Esophagus muscularis mucosa (tissue), 4 donors: ENCODE measurements around the gene PSME3IP1. TPM values are rescaled to one million over a fixed set of nuclear protein-coding genes. Genes with fewer than 3 reads are reported as not detected.

Experiments
- DNase-seq: peaks from one replicate; pipeline ENCODE4 v3.0.0-alpha.2; 2017; ENCODE audit errors: extremely low spot score
- H3K27ac ChIP-seq, 4 donors: fragments of 200-600 bp; sonication (generic); replicated peaks in 1 of 4; 1 replicate in 3 of 4; 2 replicates in 1 of 4; pipeline ENCODE4 v1.5.1; 2016 to 2019; ENCODE audit warnings: mild to moderate bottlenecking in 1 of 4
- H3K27me3 ChIP-seq, 4 donors: fragments of 200-600 bp; sonication (generic); one replicate each; pipeline versions ENCODE4 v1.5.1 to v1.6.0; 2016 to 2019
- H3K36me3 ChIP-seq, 4 donors: fragments of 200-600 bp; sonication (generic); one replicate each; pipeline ENCODE4 v1.5.1; 2016 to 2019
- H3K4me1 ChIP-seq, 4 donors: fragments of 200-600 bp; sonication (generic); one replicate each; pipeline ENCODE4 v1.5.1; 2016 to 2019
- H3K4me3 ChIP-seq, 4 donors: fragments of 200-600 bp; sonication (generic); 1 replicate in 2 of 4; 2 replicates in 2 of 4; pipeline ENCODE4 v1.5.1; 2016 to 2019; ENCODE audit warnings: mild to moderate bottlenecking in 4 of 4, moderate library complexity in 1 of 4
- H3K9me3 ChIP-seq, 4 donors: fragments of 200-600 bp; sonication (generic); 1 replicate in 3 of 4; 2 replicates in 1 of 4; pipeline ENCODE4 v1.5.1; 2016 to 2019
- CTCF ChIP-seq, 3 experiments: fragments of 200-600 bp in 2 of 3; fragments of 450-650 bp in 1 of 3; sonication (generic) in 2 of 3; IDR thresholded peaks; one replicate each; pipeline ENCODE4 v1.5.1; 2017 to 2019; ENCODE audit warnings: antibody characterized with exemption in 3 of 3, mild to moderate bottlenecking in 2 of 3, moderate library complexity in 1 of 3
- EP300 ChIP-seq: sonication (generic); formaldehyde crosslinking; IDR thresholded peaks from one replicate; pipeline ENCODE4 v1.6.1; 2017; ENCODE audit warnings: antibody characterized with exemption
- POLR2A ChIP-seq: fragments of 450-650 bp; IDR thresholded peaks from one replicate; pipeline ENCODE4 v1.6.1; 2017; ENCODE audit warnings: antibody characterized with exemption, moderate library complexity, mild to moderate bottlenecking, low read depth
- POLR2AphosphoS5 ChIP-seq, 2 donors: sonication (generic); formaldehyde crosslinking; IDR thresholded peaks; one replicate each; pipeline ENCODE4 v1.6.1; 2017; ENCODE audit warnings: antibody characterized with exemption in 2 of 2
- WGBS: methylation state at CpG from one replicate; pipeline ENCODE4 v1.1.5; 2018; 5-methylcytosine and 5-hydroxymethylcytosine counted together
- intact Hi-C: fragments of 100-400 bp; cut with DNase I; formaldehyde crosslinking; loops from one replicate; pipeline ENCODE4 v1.15.1; 2023
- total RNA-seq, 4 donors: library from RNA; depleted of rRNA; stranded (reverse); fragments of >200 nt; gene quantifications; one replicate each; pipeline versions ENCODE4 v1.1.0 to v1.2.1, GENCODE V29; 2016

The PSME3IP1 gene
- total RNA-seq, 4 donors from 2014 or later: 47.8 to 60.7 (median 57.5) TPM

- TF ChIP-seq POLR2A: no peak
- TF ChIP-seq EP300: no peak
- TF ChIP-seq CTCF (IDR thresholded peaks at IDR 0.05): no peak
- no peak for TF ChIP-seq POLR2AphosphoS5 (IDR thresholded peaks at IDR 0.05)
- intact Hi-C loops: loop anchor here (5.0 to 10.0 kb wide), 2 partner anchors 57 to 349 kb away; partner anchors contain the start of gene CCDC102A
- DNase-seq: no peak
- H3K27ac ChIP-seq: peak overlapping the region; percentile 96 to 98 (median 97)
- H3K9me3 ChIP-seq: no peaks in the 10 kb centered on the region
- 0% methylated on average over 25 of the region's 37 CpGs for WGBS
- H3K4me1 ChIP-seq: peaks cover 24 to 48% (median 38%) of the 10 kb centered on the region in 4 donors
- no peaks in the 10 kb centered on the region for H3K36me3 ChIP-seq
- H3K4me3 ChIP-seq: peak overlapping the region; percentile 86 to 99 (median 94)
- H3K27me3 ChIP-seq: no peaks in the 10 kb centered on the region
Measured at GRCh38 chr16:57185446-57185944, 344 bp downstream of the PSME3IP1 start.

- TF ChIP-seq POLR2AphosphoS5 (IDR thresholded peaks at IDR 0.05) (no peak), EP300 (no peak), POLR2A (no peak), CTCF (IDR thresholded peaks at IDR 0.05) (no peak)
Measured at GRCh38 chr16:57184887-57185445, 873 bp downstream of the PSME3IP1 start.

GRCh38 chr16:57184113-57184512, 1.7 kb downstream of the PSME3IP1 start:
- 97% methylated on average over 4 of the region's 4 CpGs for WGBS
- DNase-seq: no peak
- Histone ChIP-seq H3K36me3 (no peaks in the 10 kb centered on the region), H3K27me3 (no peaks in the 10 kb centered on the region), H3K27ac (no peak overlapping the region), H3K9me3 (no peaks in the 10 kb centered on the region), H3K4me3 (no peak overlapping the region), H3K4me1 (peaks cover 24 to 46% (median 34%) of the 10 kb centered on the region in 4 donors)
- TF ChIP-seq POLR2A (no peak), POLR2AphosphoS5 (IDR thresholded peaks at IDR 0.05) (no peak), CTCF (IDR thresholded peaks at IDR 0.05) (no peak), EP300 (no peak)
- intact Hi-C loops: loop anchor here (10.0 kb wide), 1 partner anchor 351 kb away; the partner anchor contains the start of gene CCDC102A

More at GRCh38 chr16:57184887-57185445, 873 bp downstream of the PSME3IP1 start:
- Histone ChIP-seq H3K36me3 (no peaks in the 10 kb centered on the region), H3K9me3 (no peaks in the 10 kb centered on the region), H3K27ac (peak overlapping the region; percentile 96 to 98 (median 97)), H3K4me1 (peaks cover 24 to 44% (median 33%) of the 10 kb centered on the region in 4 donors), H3K27me3 (no peaks in the 10 kb centered on the region), H3K4me3 (peak overlapping the region; percentile 86 to 99 (median 94))
- DNase-seq: no peak
- intact Hi-C loops: loop anchor here (5.0 to 10.0 kb wide), 2 partner anchors 57 to 350 kb away; partner anchors contain the start of gene CCDC102A
- WGBS: 28% methylated on average over 15 of the region's 15 CpGs

GRCh38 chr16:57179215-57179828, 6.5 kb downstream of the PSME3IP1 start:
- Histone ChIP-seq H3K36me3 (no peaks in the 10 kb centered on the region), H3K4me1 (peaks cover 10 to 43% (median 28%) of the 10 kb centered on the region in 4 donors), H3K9me3 (no peaks in the 10 kb centered on the region), H3K27me3 (no peaks in the 10 kb centered on the region), H3K4me3 (no peak overlapping the region), H3K27ac (no peak overlapping the region)
- intact Hi-C loops: no loop called here
- no peak for DNase-seq
- 73% methylated on average over 3 of the region's 3 CpGs for WGBS
- no peak for TF ChIP-seq POLR2A
- no peak for TF ChIP-seq CTCF (IDR thresholded peaks at IDR 0.05)
- no peak for TF ChIP-seq POLR2AphosphoS5 (IDR thresholded peaks at IDR 0.05)
- no peak for TF ChIP-seq EP300
